ENCODE data around the gene BANF2.
A peak's percentile ranks its signal among the peaks of the same experiment; 100 is the strongest.

The BANF2 gene

GRCh38 chr20:17749626-17749977 is 49.8 kb downstream of the BANF2 start:
- no peak overlapping the region for H3K4me3 ChIP-seq (ENCODE audit: control insufficient read depth, low read depth, low read length)
- no peak for TF ChIP-seq CTCF (conservative IDR thresholded peaks at IDR 0.05; ENCODE audit: control insufficient read depth, insufficient read depth, low read depth, low read length)
- DNase-seq (ENCODE audit: low read depth) = no peak

GRCh38 chr20:17749978-17750721 is 50.4 kb downstream of the BANF2 start:
- DNase-seq (ENCODE audit: low read depth) = peak; percentile 68
- no peak overlapping the region for H3K4me3 ChIP-seq (ENCODE audit: control insufficient read depth, low read depth, low read length)
- no peak for TF ChIP-seq CTCF (conservative IDR thresholded peaks at IDR 0.05; ENCODE audit: control insufficient read depth, insufficient read depth, low read depth, low read length)

GRCh38 chr20:17750722-17751045 is 50.9 kb downstream of the BANF2 start:
- TF ChIP-seq CTCF (conservative IDR thresholded peaks at IDR 0.05; ENCODE audit: control insufficient read depth, insufficient read depth, low read depth, low read length) = no peak
- no peak overlapping the region for H3K4me3 ChIP-seq (ENCODE audit: control insufficient read depth, low read depth, low read length)
- no peak for DNase-seq (ENCODE audit: low read depth)

GRCh38 chr20:17751640-17752039 is 51.9 kb downstream of the BANF2 start:
- TF ChIP-seq CTCF (conservative IDR thresholded peaks at IDR 0.05; ENCODE audit: control insufficient read depth, insufficient read depth, low read depth, low read length) = no peak
- DNase-seq (ENCODE audit: low read depth) = no peak
- H3K4me3 ChIP-seq (ENCODE audit: control insufficient read depth, low read depth, low read length) = no peak overlapping the region

- DNase-seq (ENCODE audit: low read depth) = no peak
- TF ChIP-seq CTCF (conservative IDR thresholded peaks at IDR 0.05; ENCODE audit: control insufficient read depth, insufficient read depth, low read depth, low read length) = no peak
- H3K4me3 ChIP-seq (ENCODE audit: control insufficient read depth, low read depth, low read length) = no peak overlapping the region
Observed at GRCh38 chr20:17752459-17752858, 52.7 kb downstream of the BANF2 start.

GRCh38 chr20:17753516-17753915 is 53.8 kb downstream of the BANF2 start:
- TF ChIP-seq CTCF (conservative IDR thresholded peaks at IDR 0.05; ENCODE audit: control insufficient read depth, insufficient read depth, low read depth, low read length) = no peak
- DNase-seq (ENCODE audit: low read depth) = no peak
- no peak overlapping the region for H3K4me3 ChIP-seq (ENCODE audit: control insufficient read depth, low read depth, low read length)

GRCh38 chr20:17756529-17756928 is 56.8 kb downstream of the BANF2 start:
- TF ChIP-seq CTCF (conservative IDR thresholded peaks at IDR 0.05; ENCODE audit: control insufficient read depth, insufficient read depth, low read depth, low read length) = no peak
- DNase-seq (ENCODE audit: low read depth) = no peak
- H3K4me3 ChIP-seq (ENCODE audit: control insufficient read depth, low read depth, low read length) = no peak overlapping the region

All from fibroblast of mammary gland (primary cell).